K562 (cell line): ENCODE results near the gene C1orf50. TPM values are rescaled to one million over a fixed set of nuclear protein-coding genes. Genes with fewer than 3 reads are reported as not detected.

ENCODE experiments used
- ARNT ChIP-seq, 2 experiments: fragments of 450-650 bp; IDR thresholded peaks; 2 replicates each; pipeline ENCODE4 v1.6.1; 2016; ENCODE audit warnings: mild to moderate bottlenecking in 1 of 2
- BDP1 ChIP-seq: IDR thresholded peaks from 3 replicates; pipeline ENCODE4 v1.6.1; 2011; ENCODE audit not compliant: insufficient read length, insufficient read depth
- CSDE1 ChIP-seq, 2 experiments: fragments of 450-650 bp; IDR thresholded peaks; 2 replicates each; pipeline ENCODE4 v1.6.1; 2016; ENCODE audit warnings: mild to moderate bottlenecking in 1 of 2
- DDX20 ChIP-seq: fragments of 450-650 bp; IDR thresholded peaks from 2 replicates; pipeline ENCODE4 v1.6.1; 2016; ENCODE audit warnings: missing genetic modification characterization, low read depth, mild to moderate bottlenecking, missing compliant biosample characterization, moderate library complexity
- E2F5 ChIP-seq: sonication (generic); formaldehyde crosslinking; IDR thresholded peaks from 2 replicates; pipeline ENCODE4 v1.8.0; 2022; ENCODE audit warnings: mild to moderate bottlenecking, missing genetic modification reagents
- FOXA3 ChIP-seq, 2 experiments: fragments of 450-650 bp in 1 of 2; sonication (generic) in 1 of 2; formaldehyde crosslinking; IDR thresholded peaks in 1 of 2; conservative IDR thresholded peaks in 1 of 2; 2 replicates each; pipeline versions ENCODE4 v1.4.0 to v1.8.0; 2020 to 2022; ENCODE audit warnings: mild to moderate bottlenecking in 2 of 2, missing genetic modification reagents in 1 of 2
- GTF2B ChIP-seq: IDR thresholded peaks from 2 replicates; pipeline ENCODE4 v1.6.1; 2011; ENCODE audit not compliant: insufficient read length; ENCODE audit errors: extremely low read depth
- HCFC1 ChIP-seq: IDR thresholded peaks from 2 replicates; pipeline ENCODE4 v1.6.1; 2012; ENCODE audit warnings: low read depth, low read length, improper control_type of control experiment
- JUN ChIP-seq, 2 experiments: sonication (generic) in 1 of 2; formaldehyde crosslinking in 1 of 2; IDR thresholded peaks; 2 replicates each; pipeline versions ENCODE4 v1.6.1 to v1.8.0; 2012 to 2022; ENCODE audit warnings: borderline replicate concordance in 2 of 2, mild to moderate bottlenecking in 2 of 2, improper control_type of control experiment in 1 of 2, low read depth in 1 of 2, low read length in 1 of 2, missing genetic modification reagents in 1 of 2
- MYC ChIP-seq, 2 experiments: fragments of 250-450 bp in 1 of 2; sonication (Bioruptor Pico) in 1 of 2; IDR thresholded peaks; 2 replicates each; pipeline versions ENCODE4 v1.5.1 to v1.6.1; 2012 to 2021; ENCODE audit warnings: low read depth in 2 of 2, borderline replicate concordance in 1 of 2, improper control_type of control experiment in 1 of 2, low read length in 1 of 2, mild to moderate bottlenecking in 1 of 2, moderate library complexity in 1 of 2
- POLR2H ChIP-seq: IDR thresholded peaks from 2 replicates; pipeline ENCODE4 v1.6.1; 2016; ENCODE audit warnings: missing genetic modification characterization, low read depth, mild to moderate bottlenecking, control low read depth, missing compliant biosample characterization, moderate library complexity
- PPARD ChIP-seq: fragments of 250-450 bp; sonication (Bioruptor Pico); IDR thresholded peaks from 2 replicates; pipeline ENCODE4 v1.8.0; 2022; ENCODE audit warnings: inconsistent platforms, mild to moderate bottlenecking, moderate library complexity
- PTRF ChIP-seq: fragments of 450-650 bp; IDR thresholded peaks from 2 replicates; pipeline ENCODE4 v1.6.1; 2016; ENCODE audit warnings: mild to moderate bottlenecking, missing genetic modification characterization, missing compliant biosample characterization
- PURB ChIP-seq: sonication (generic); formaldehyde crosslinking; IDR thresholded peaks from 2 replicates; pipeline ENCODE4 v1.9.0; 2021; ENCODE audit warnings: low read depth, mild to moderate bottlenecking, missing genetic modification reagents
- RAD21 ChIP-seq, 2 experiments: fragments of 250-450 bp in 1 of 2; fragments of 450-650 bp in 1 of 2; sonication (Bioruptor Pico) in 1 of 2; formaldehyde crosslinking in 1 of 2; IDR thresholded peaks in 1 of 2; conservative IDR thresholded peaks in 1 of 2; 2 replicates each; pipeline versions ENCODE4 v1.4.0 to v1.8.0; 2020 to 2022; ENCODE audit warnings: mild to moderate bottlenecking in 2 of 2, moderate library complexity in 1 of 2
- SAFB ChIP-seq: fragments of 200-400 bp; formaldehyde crosslinking; IDR thresholded peaks from 2 replicates; pipeline ENCODE4 v1.6.1; 2017; ENCODE audit warnings: low read depth, low read length, borderline replicate concordance
- SMARCA4 ChIP-seq: fragments of 450-650 bp; IDR thresholded peaks from 2 replicates; pipeline ENCODE4 v1.6.1; 2016
- TAF15 ChIP-seq: fragments of 200-400 bp; formaldehyde crosslinking; IDR thresholded peaks from 2 replicates; pipeline ENCODE4 v1.6.1; 2017; ENCODE audit warnings: mild to moderate bottlenecking, low read depth, low read length, moderate library complexity
- TCF7 ChIP-seq: sonication (generic); IDR thresholded peaks from 2 replicates; pipeline ENCODE4 v1.6.1; 2016; ENCODE audit warnings: antibody characterized with exemption, borderline replicate concordance
- ZFP36 ChIP-seq: fragments of 150-350 bp; IDR thresholded peaks from 2 replicates; pipeline ENCODE4 v1.6.1; 2018; ENCODE audit warnings: low read length, low read depth; ENCODE audit not compliant: partially characterized antibody
- ZNF124 ChIP-seq: sonication (generic); formaldehyde crosslinking; IDR thresholded peaks from 2 replicates; pipeline ENCODE4 v1.8.1; 2022; ENCODE audit warnings: missing genetic modification reagents
- ZNF140 ChIP-seq: fragments of 250-450 bp; sonication (Bioruptor Pico); IDR thresholded peaks from 2 replicates; pipeline ENCODE4 v1.8.0; 2021; ENCODE audit warnings: moderate library complexity, mild to moderate bottlenecking, inconsistent platforms
- ZNF316 ChIP-seq: fragments of 450-650 bp; IDR thresholded peaks from 2 replicates; pipeline ENCODE4 v1.6.1; 2016
- ZNF436 ChIP-seq: fragments of 250-450, 450-650 bp; sonication (Bioruptor Pico); formaldehyde crosslinking; IDR thresholded peaks from 2 replicates; pipeline ENCODE4 v1.7.0; 2020; ENCODE audit warnings: mild to moderate bottlenecking
- ZNF507 ChIP-seq: conservative IDR thresholded peaks from 2 replicates; pipeline ENCODE4 v1.6.1; 2017; ENCODE audit warnings: missing genetic modification characterization, missing compliant biosample characterization
- ZNF655 ChIP-seq: fragments of 250-450 bp; sonication (Bioruptor Pico); IDR thresholded peaks from 2 replicates; pipeline ENCODE4 v1.5.0; 2021
- ZNF764 ChIP-seq: fragments of 250-450 bp; sonication (Bioruptor Pico); IDR thresholded peaks from 2 replicates; pipeline ENCODE4 v1.4.0; 2020; ENCODE audit warnings: low read depth, mild to moderate bottlenecking, moderate library complexity
- ZNF785 ChIP-seq: fragments of 250-450 bp; sonication (Bioruptor Pico); IDR thresholded peaks from 2 replicates; pipeline ENCODE4 v1.4.0; 2020; ENCODE audit warnings: mild to moderate bottlenecking
- polyA plus RNA-seq, 8 experiments: library from polyadenylated mRNA; depleted of rRNA in 4 of 8; stranded (reverse) in 5 of 8; unstranded in 3 of 8; fragments of >200 nt; fragmentation: Nextera tagmentation in 2 of 8; fragmentation: Illumina TruSeq in 1 of 8; extraction: Ambion mirVana in 2 of 8; extraction: Trizol in 1 of 8; gene quantifications; 2 replicates each; pipeline versions ENCODE4 v1.2.1 to v1.2.3, GENCODE V29; 2011 to 2014; ENCODE audit warnings: inconsistent platforms in 1 of 8, missing spikeins in 1 of 8
- total RNA-seq, 7 experiments: library from RNA; depleted of rRNA in 6 of 7; stranded (reverse); fragments of >200 nt in 6 of 7; fragmentation: Illumina TruSeq in 2 of 7; extraction: Trizol in 2 of 7; gene quantifications; 2 replicates each; pipeline versions ENCODE4 v1.2.1 to v1.2.3, GENCODE V29; 2011 to 2021; ENCODE audit warnings: low replicate concordance in 1 of 7

C1orf50 gene
- total and polyA plus RNA-seq, 9 of the 15 experiments (the other 6 are each of a cell fraction or from before 2014, with no cell fraction given) = 0.55 to 13.9 (median 5.2) TPM

GRCh38 chr1:42822800-42823392 lies 55.8 kb downstream of the C1orf50 start (continued):
- TF ChIP-seq GTF2B = no peak
- no peak for TF ChIP-seq ZNF124 (CRISPR knock-in tag)
- peak; percentile 20; the same call in 1 of the 2 replicates for TF ChIP-seq POLR2H (tag)
- TF ChIP-seq MYC (IDR thresholded peaks at IDR 0.05; ENCODE audit: low read depth, low read length) = no peak
- TF ChIP-seq MYC (CRISPR knock-in tag; IDR thresholded peaks at IDR 0.05; ENCODE audit: borderline replicate concordance, low read depth) = no peak
- TF ChIP-seq ZNF785 (CRISPR knock-in tag) = no peak
- TF ChIP-seq RAD21 (CRISPR knock-in tag; conservative IDR thresholded peaks at IDR 0.05 in 1 of 2, IDR thresholded peaks at IDR 0.05 in 1 of 2) = no peak
- TF ChIP-seq CSDE1 (IDR thresholded peaks at IDR 0.05) = no peak
- no peak for TF ChIP-seq ZNF436
- no peak for TF ChIP-seq DDX20 (tag)
- 0 out of 4 replicates have a peak, but pooled peaks of 1 of the 2 experiments have one; percentile 46 for TF ChIP-seq ARNT (IDR thresholded peaks at IDR 0.05)
- no peak for TF ChIP-seq E2F5 (CRISPR knock-in tag)
- peak; percentile 100 for TF ChIP-seq ZNF316
- no peak for TF ChIP-seq ZNF655 (CRISPR knock-in tag)
- no peak for TF ChIP-seq TCF7
- peak; percentile 78 for TF ChIP-seq SMARCA4
- no peak for TF ChIP-seq JUN (IDR thresholded peaks at IDR 0.05; ENCODE audit: borderline replicate concordance, low read depth, low read length)
- TF ChIP-seq JUN (CRISPR knock-in tag; IDR thresholded peaks at IDR 0.05; ENCODE audit: borderline replicate concordance) = no peak
- TF ChIP-seq PURB (CRISPR knock-in tag) = no peak
- TF ChIP-seq ZNF764 (CRISPR knock-in tag) = no peak
- no peak for TF ChIP-seq PTRF
- TF ChIP-seq BDP1 = no peak
- no peak for TF ChIP-seq FOXA3 (CRISPR knock-in tag; conservative IDR thresholded peaks at IDR 0.05 in 1 of 2, IDR thresholded peaks at IDR 0.05 in 1 of 2)
- no peak for TF ChIP-seq ZFP36
- TF ChIP-seq ZNF507 (tag) = no peak
- no peak for TF ChIP-seq TAF15
- no peak for TF ChIP-seq SAFB
- TF ChIP-seq PPARD (CRISPR knock-in tag) = no peak
- no peak for TF ChIP-seq HCFC1
- no peak for TF ChIP-seq ZNF140 (CRISPR knock-in tag)
